Fibroblast of the conjunctiva (primary cell): Measurements from ENCODE around the gene UCP1.

Source experiments
- DNase-seq: peaks from one replicate; pipeline ENCODE4 v3.0.0-alpha.2; 2010; ENCODE audit warnings: low read depth

Gene UCP1, protein sequence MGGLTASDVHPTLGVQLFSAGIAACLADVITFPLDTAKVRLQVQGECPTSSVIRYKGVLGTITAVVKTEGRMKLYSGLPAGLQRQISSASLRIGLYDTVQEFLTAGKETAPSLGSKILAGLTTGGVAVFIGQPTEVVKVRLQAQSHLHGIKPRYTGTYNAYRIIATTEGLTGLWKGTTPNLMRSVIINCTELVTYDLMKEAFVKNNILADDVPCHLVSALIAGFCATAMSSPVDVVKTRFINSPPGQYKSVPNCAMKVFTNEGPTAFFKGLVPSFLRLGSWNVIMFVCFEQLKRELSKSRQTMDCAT

DNA sequence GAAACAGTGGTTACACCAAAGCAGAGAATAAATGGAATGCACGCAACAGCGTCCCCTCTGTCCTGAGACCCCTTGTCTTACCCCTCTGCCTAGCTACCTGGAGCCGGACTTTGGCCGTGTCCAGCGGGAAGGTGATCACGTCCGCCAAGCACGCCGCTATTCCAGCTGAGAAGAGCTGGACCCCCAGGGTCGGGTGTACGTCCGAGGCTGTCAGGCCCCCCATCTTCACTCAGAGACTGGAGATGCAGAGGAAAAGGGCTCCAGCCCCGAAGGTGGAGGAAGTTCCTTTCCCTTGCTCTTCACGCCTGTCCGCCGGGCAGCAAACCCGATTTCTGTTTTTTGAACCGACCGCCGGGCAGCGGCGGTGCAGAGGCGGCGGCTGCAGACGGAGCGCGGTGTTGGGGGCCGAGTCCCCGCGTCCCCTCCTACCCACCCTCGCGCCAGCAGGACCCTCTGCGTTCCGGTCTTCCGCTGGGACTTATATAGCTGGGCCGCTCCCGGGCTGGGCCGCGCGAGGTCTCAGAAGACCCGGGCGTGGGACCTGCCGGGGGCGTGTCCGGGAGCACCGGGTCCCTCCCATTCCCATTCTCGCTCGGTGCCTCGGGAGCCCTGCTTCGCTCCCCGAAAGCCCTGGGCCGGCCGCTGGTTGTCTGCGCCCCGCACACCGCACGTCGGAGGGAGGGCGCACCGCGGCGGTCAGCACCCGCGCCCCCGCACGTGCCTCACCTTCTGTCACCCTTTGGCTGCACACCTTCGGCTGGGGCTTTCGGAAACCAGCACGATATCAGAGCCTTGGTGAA, at the start of gene UCP1:
UCP1 (minus strand) TSS at position 455 of the 800 bp plus-strand sequence; CDS start at position 223, 232 bp downstream.
- no peak for DNase-seq

- no peak for DNase-seq
Measured at GRCh38 chr4:140617499-140618248, 48.9 kb upstream of the UCP1 start.

DNA sequence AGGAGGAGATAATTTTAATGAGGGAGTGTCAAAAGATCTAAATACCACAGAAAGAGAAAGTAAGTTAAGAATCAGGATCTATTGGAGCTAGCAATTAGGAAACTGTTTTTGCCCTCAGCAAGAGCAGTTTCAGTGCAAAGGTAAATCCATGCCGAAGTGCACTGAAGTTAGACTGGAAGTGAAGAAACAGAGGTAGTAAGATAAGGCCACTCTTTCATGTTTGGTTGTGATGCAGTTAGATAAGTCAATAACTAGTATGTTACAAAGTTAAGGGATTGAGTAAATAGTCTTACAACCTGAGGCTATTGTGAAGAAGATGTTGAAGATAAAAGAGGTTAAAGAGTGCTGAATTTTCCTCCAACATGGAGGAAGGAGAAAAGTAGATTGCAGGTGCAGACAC, 46.7 kb upstream of the UCP1 start:
- no peak for DNase-seq

- no peak for DNase-seq
Measured at GRCh38 chr4:140612357-140612756, 43.6 kb upstream of the UCP1 start.

DNA sequence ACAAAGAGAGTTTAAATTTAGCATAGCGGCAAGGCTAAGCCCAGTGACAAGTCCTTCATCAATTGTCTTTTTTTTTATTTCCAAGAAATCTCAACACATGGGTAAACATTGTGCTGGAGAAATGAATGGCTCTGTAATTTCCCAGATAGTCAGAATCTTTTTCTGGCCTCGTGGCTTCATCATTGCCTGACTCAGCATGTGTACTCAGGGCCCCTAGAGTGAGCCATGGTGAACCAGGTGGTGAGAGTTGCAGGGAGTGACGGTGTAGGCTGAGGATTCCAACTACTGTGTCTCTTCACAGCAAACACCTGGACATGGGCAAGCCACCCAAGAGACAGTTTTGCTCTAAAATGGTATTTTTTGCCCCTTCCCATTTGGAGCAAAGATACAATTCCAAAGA, 43.1 kb upstream of the UCP1 start:
- DNase-seq: no peak

DNA sequence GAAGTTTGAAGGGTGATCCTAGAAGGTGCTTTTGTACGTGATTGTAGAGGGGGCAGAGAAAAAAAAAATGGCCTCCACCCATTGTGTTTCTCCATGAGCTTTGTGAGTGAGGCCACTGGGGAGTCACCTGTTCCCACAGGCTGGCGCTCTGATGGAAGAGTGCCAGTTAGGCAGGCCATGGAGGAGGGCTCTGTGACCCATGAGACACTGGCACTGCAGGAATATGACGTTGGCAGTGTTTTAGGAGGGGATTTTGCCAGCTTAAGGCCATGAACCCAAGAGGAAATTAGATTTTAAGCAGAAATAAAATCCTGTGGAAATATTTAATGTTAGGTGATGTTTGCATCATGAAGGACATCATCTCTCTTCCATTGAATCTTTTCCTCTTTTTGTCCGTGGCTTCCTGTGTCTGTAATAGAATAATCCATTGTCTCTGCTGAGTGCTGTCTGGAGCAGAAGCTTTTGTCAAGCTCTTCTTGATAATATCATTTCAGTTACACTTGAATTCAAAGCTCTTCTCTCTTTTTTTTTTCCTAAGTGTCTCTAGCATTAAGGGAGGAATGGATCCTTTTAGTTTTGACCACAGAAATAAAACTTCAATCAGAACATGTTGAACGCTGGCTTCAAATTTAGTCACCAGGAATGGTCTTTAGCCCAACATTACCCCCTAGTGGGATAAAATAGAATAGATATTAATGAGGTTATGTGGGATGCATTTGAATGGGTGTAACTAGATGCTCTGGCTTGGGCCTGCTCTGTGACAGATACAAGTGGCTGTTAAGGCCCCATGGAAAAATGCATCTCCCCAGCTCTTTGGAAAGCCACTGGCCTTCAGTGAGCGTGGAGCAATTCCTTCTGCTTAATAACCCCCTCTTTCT, 41.0 kb upstream of the UCP1 start:
- DNase-seq: peak; percentile 28

DNA sequence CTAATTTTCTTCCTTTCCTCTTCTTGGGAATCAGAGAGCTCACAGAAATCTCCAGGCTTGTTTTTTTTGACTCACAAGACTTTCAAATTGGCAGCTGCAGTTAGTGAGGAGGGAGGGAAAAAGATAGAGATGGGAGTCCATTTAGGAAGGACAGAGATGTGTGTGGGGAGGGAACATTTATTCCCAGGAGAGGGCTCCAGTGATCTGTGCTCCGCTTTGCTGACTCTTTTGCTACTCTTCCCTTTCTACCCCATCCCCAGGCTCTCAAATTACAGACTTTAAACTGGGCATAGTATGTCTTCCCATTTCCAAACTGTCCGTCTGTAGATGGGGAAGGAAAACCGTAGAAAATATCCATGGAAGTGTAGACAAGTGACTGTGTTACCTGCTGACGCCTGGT, 39.1 kb upstream of the UCP1 start:
- no peak for DNase-seq

DNA sequence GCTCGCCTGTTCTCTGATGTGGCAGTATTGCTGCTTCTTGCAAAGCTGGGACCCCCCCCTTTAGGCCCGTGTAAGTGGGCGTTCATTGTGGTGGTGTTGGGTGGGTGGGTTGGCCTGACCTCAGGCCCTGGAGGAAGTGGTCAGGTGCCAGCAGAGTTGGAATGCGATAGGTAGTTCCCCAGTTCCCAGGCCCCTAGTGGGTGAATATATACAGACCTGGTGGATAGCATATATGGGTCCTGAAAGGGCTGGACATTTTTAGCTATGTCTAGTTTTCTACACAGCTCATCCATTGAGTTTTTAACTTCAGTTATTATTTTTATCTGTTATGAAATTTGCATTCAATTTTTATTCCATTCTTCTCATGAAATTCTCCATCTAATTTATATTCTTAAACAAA, 35.8 kb upstream of the UCP1 start:
- no peak for DNase-seq

DNA sequence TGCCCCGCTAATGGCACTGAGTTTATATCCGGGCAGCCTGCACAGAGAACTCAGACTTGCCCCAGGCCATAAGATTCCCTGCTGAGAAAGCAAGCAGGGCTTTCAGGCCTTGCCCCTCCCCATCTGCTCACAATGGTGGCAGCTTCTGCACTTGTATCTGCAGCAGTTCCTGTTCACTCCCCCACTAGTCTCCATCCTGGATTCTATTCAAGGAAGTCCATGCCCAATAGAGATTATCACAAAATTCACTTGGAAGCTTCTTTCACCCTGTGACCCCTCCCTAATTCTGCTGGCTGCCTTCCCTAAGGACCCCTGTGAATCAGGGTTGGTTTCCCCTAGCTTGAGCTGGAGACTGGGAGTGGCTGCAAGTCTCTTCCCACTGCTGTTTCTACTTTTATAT, 34.5 kb upstream of the UCP1 start:
- no peak for DNase-seq

DNA sequence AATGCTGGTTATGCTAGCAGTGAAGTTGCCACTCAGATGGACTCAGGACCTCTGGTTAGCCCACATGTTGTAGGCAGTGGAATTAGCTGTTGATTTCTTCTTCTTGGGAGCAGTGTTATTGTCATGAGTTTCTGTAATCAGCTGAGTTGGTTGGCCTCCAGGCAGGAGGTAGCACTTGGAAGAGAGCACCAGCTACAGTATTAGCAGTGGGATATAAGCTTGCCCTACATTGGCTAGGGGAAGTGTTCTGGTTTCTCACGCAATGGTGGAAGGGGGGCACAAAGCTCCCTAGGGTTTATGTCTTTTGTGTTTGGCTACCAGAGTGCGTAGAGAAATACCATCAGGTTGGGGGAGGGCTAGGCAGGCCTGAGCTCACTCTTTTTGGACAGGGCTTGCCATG, 34.0 kb upstream of the UCP1 start:
- no peak for DNase-seq

GRCh38 chr4:140600408-140600807, 31.6 kb upstream of the UCP1 start:
- DNase-seq: no peak

DNA sequence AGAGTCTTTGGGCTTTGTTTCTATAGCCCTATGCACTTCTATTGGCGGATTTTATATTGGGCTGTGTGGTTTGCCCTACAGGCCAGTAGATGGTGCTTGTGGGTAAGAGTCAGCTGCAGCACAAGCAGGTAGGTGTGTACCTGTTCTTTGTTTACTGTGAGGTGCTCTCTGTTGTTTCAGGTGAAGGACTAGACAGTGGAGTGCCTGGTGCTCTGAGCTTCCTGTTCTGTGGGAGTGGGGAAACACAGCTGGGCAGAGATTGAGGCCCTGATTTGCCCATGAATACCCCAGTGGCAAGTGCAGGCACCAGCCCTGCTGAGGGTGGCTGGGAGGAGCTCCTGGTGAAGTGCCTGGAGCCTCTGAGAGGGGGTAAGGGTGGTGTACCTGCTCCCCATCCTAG, 26.3 kb upstream of the UCP1 start:
- DNase-seq: no peak

DNA sequence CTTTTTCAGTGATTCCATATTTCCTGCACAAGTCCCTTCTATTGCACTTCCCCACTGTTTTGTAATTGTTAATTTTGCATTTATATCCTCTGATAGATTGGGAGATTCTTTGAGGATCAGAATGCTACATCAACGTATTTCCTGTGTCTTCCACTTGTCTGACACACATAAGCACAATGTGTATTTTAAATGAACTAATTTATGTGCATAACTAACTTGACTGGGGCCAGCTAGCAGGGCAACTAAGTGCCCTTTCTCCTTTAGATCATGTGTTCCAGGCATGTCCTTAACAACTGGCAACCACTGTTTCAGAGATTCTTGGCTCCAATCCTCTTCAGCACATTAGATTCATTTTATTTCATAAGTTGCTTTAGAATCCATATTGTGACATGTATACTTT, 15.7 kb upstream of the UCP1 start:
- DNase-seq: no peak

DNA sequence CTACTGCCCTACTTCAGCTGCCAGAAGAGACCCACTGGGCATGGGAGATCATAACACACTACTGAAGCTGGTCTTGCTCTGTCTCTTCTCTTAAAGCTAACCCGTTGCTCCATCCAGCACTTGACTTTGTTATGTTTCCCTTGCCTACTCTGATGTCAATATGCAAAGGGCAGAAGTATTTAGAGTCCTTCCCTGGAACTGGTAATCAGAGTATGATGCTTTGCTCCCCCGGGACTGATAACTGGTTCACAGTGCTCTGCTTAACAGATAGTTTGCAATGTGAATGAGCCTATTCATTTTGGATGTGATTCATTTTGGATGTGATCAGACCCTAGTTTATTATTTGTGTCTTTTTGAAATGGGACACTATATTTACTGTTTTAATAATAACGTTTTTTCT, 12.3 kb upstream of the UCP1 start:
- DNase-seq: no peak

- no peak for DNase-seq
Measured at GRCh38 chr4:140579278-140579677, 10.5 kb upstream of the UCP1 start.

- no peak for DNase-seq
Measured at GRCh38 chr4:140575489-140575888, 6.7 kb upstream of the UCP1 start.

GRCh38 chr4:140571620-140572019, 2.9 kb upstream of the UCP1 start:
- DNase-seq: no peak

DNA sequence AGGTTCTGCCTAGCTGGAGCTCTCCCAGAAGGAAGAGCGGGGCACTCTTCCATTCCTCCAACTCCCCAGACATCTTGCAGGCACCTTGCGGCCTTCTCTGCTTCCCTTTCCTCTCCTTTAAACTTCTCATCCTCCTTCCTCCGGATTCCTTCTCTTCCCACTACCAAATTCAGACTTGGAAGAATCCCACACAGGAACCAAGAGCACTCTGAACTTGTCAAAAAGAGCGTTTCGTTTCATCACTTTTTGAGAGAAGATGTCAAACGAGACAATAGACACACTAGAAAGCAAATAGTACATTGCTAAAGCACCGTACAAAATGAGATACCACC, 512 bp upstream of the UCP1 start:
- no peak for DNase-seq

DNA sequence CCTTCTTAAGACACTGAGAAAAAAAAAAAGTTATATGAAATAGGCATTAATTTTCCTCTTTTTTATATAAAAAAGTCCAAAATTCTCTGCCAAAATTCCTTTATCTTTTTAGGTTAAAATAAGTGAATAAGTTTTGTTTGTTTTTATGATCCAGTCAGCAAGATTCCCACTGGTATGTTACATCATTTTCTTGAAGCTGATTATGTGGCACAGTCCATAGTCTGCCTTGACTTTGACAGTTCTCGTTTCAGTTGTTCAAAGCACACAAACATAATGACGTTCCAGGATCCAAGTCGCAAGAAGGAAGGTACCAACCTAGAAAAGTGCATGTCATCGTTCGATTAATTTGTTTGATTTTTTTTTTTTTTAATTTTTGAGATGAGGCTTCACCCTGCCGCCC, 9.1 kb downstream of the UCP1 start:
- DNase-seq: no peak

DNA sequence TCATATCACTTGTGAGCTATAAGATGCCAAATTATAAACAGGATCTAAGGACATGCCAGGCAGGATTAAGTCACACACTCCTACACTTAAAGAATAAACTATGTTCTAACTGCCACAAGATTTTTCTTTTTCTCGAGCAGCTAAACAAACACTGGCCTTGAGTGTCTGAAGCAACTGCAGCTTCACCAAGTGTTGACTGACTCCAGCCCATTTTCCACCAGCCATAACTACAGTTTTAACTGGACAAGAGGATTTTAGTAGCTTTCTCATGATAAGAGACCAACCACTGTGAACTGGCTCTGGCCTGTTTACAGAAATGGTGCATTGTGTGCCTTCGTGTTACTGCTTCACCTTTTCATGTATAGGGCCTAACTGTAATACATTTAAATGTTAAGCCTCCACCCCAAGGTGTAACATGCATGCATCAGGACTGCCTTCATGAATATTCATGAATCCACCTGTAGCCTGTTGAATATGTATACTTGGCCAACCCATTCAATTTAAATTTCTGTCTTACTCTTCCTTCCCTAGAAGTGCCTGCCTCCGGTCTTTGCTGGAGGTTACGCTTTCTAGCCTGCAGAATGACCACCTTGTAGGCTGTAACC, 10.8 kb downstream of the UCP1 start:
- DNase-seq: no peak

- no peak for DNase-seq
Measured at GRCh38 chr4:140556372-140557085, 12.2 kb downstream of the UCP1 start.
